ENCODE measurements around the gene TAF4B.
"Not testable (repeated sequence)": the region's sequence is repeated elsewhere in the genome, so short reads cannot be mapped to it uniquely, and the experiment has no call there.

The TAF4B gene

GRCh38 chr18:26307161-26307773, 81.0 kb downstream of the TAF4B start:
- DNase-seq: peak; percentile 81 to 92

GRCh38 chr18:26309281-26309680, 83.0 kb downstream of the TAF4B start:
- DNase-seq: no peak

GRCh38 chr18:26312199-26312598, 86.0 kb downstream of the TAF4B start:
- DNase-seq: no peak

- no peak for DNase-seq
Observed at GRCh38 chr18:26317398-26317797, 91.2 kb downstream of the TAF4B start.

GRCh38 chr18:26320686-26321085, 94.4 kb downstream of the TAF4B start:
- DNase-seq: no peak

GRCh38 chr18:26322890-26323653, 96.8 kb downstream of the TAF4B start:
- DNase-seq: no peak

- no peak for DNase-seq
Observed at GRCh38 chr18:26325771-26326170, 99.5 kb downstream of the TAF4B start.

- DNase-seq: no peak
Observed at GRCh38 chr18:26327062-26327461, 100.8 kb downstream of the TAF4B start.

- no peak for DNase-seq
Observed at GRCh38 chr18:26332991-26333390, 106.7 kb downstream of the TAF4B start.

- no peak for DNase-seq
Observed at GRCh38 chr18:26335156-26335555, 108.9 kb downstream of the TAF4B start.

- no peak for DNase-seq
Observed at GRCh38 chr18:26335571-26336487, 109.6 kb downstream of the TAF4B start.

- DNase-seq: no peak
Observed at GRCh38 chr18:26336572-26336971, 110.3 kb downstream of the TAF4B start.

- DNase-seq: no peak
Observed at GRCh38 chr18:26342646-26343045, 116.4 kb downstream of the TAF4B start.

GRCh38 chr18:26350961-26351360, 124.7 kb downstream of the TAF4B start:
- DNase-seq: no peak

GRCh38 chr18:26356045-26356785, 130.0 kb downstream of the TAF4B start:
- DNase-seq: no peak

- DNase-seq: no peak
Observed at GRCh38 chr18:26357960-26358359, 131.7 kb downstream of the TAF4B start.

GRCh38 chr18:26362021-26362420, 135.8 kb downstream of the TAF4B start:
- DNase-seq: no peak

GRCh38 chr18:26367425-26367824, 141.2 kb downstream of the TAF4B start:
- no peak for DNase-seq

GRCh38 chr18:26370037-26370436, 143.8 kb downstream of the TAF4B start:
- no peak for DNase-seq

GRCh38 chr18:26376105-26376504, 149.9 kb downstream of the TAF4B start:
- DNase-seq: no peak

- DNase-seq: no peak
Observed at GRCh38 chr18:26378701-26379100, 152.5 kb downstream of the TAF4B start.

- not testable (repeated sequence) for DNase-seq
Observed at GRCh38 chr18:26381555-26381954, 155.3 kb downstream of the TAF4B start.

Measured in Kasumi-1 (cell line).